Measurements from ENCODE around the gene ABCD3.

GRCh38 chr1:94515296-94515947 is 97.2 kb downstream of the ABCD3 start:
- TF ChIP-seq CTCF (IDR thresholded peaks at IDR 0.05) = no peak
- no peak for TF ChIP-seq POLR2A (IDR thresholded peaks at IDR 0.05)

Measured in tibial nerve (tissue), 3 donors.